NCI-H1105 treated with DMSO at 0.1 percent for 48 hours (cell line): Measurements from ENCODE around the gene RNF135.
"Not testable (repeated sequence)": the region's sequence is repeated elsewhere in the genome, so short reads cannot be mapped to it uniquely, and the experiment has no call there.

Experiments used
- DNase-seq: peaks from one replicate; lab custom pipeline; 2025; lab: John Stamatoyannopoulos, UW

The RNF135 gene

GRCh38 chr17:31002047-31002446 lies 31.2 kb downstream of the RNF135 start:
- peak; percentile 8 for DNase-seq

- no peak for DNase-seq
These were observed 32.5 kb downstream of the RNF135 start for GRCh38 chr17:31003225-31003866.

- no peak for DNase-seq
These were observed 33.3 kb downstream of the RNF135 start for GRCh38 chr17:31004160-31004559.

- DNase-seq, result peak; percentile 57
These were observed 37.0 kb downstream of the RNF135 start for GRCh38 chr17:31007695-31008373.

- peak; percentile 57 for DNase-seq
These were observed 37.7 kb downstream of the RNF135 start for GRCh38 chr17:31008374-31009041.

- peak; percentile 18 for DNase-seq
These were observed 38.3 kb downstream of the RNF135 start for GRCh38 chr17:31009042-31009702.

- not testable (repeated sequence) for DNase-seq
These were observed 39.2 kb downstream of the RNF135 start for GRCh38 chr17:31010014-31010413.

- DNase-seq, result no peak
These were observed 43.0 kb downstream of the RNF135 start for GRCh38 chr17:31013844-31014243.

GRCh38 chr17:31015639-31016038 lies 44.8 kb downstream of the RNF135 start:
- DNase-seq, result no peak

- no peak for DNase-seq
These were observed 48.2 kb downstream of the RNF135 start for GRCh38 chr17:31019004-31019403.

- DNase-seq, result not testable (repeated sequence)
These were observed 52.3 kb downstream of the RNF135 start for GRCh38 chr17:31023171-31023570.

- DNase-seq, result no peak
These were observed 61.0 kb downstream of the RNF135 start for GRCh38 chr17:31031841-31032240.

GRCh38 chr17:31035611-31036010 lies 64.8 kb downstream of the RNF135 start:
- not testable (repeated sequence) for DNase-seq

- not testable (repeated sequence) for DNase-seq
These were observed 70.0 kb downstream of the RNF135 start for GRCh38 chr17:31040837-31041236.

GRCh38 chr17:31042378-31042777 lies 71.5 kb downstream of the RNF135 start:
- not testable (repeated sequence) for DNase-seq

- not testable (repeated sequence) for DNase-seq
These were observed 76.1 kb downstream of the RNF135 start for GRCh38 chr17:31046856-31047425.

- no peak for DNase-seq
These were observed 77.3 kb downstream of the RNF135 start for GRCh38 chr17:31048142-31048541.

- DNase-seq, result no peak
These were observed 77.9 kb downstream of the RNF135 start for GRCh38 chr17:31048780-31049179.
